HepG2 (cell line): ENCODE measurements around the gene CUL9. TPM values are rescaled to one million over a fixed set of nuclear protein-coding genes. Genes with fewer than 3 reads are reported as not detected.

Source experiments
- ATAC-seq: fragments of 200-7000 bp; cut with Tn5 transposase; 3 replicates; pipeline ENCODE4 v1.9.1; 2020; ENCODE audit warnings: mild to moderate bottlenecking, moderate library complexity
- BruUV-seq: library from RNA; stranded (reverse); fragments of 400-500 nt; replicated peaks from 2 replicates; lab custom pipeline; 2021; lab: Mats Ljungman, UMichigan
- CTCF ChIA-PET: fragments of 300-600 bp; formaldehyde crosslinking; extraction: SDS; loops from one replicate; lab custom pipeline; 2021; ENCODE audit warnings: low total read pairs, inconsistent platforms, low intra/inter-chr PET ratio; lab: Yijun Ruan, JAX
- POLR2A ChIA-PET: fragments of 350-600 bp; sonication (Branson Sonifier 250); formaldehyde crosslinking; loops from one replicate; lab custom pipeline; 2020; ENCODE audit warnings: antibody characterized with exemption, inconsistent platforms; lab: Yijun Ruan, JAX
- DNase-seq: peaks from one replicate; pipeline ENCODE4 v3.0.0-alpha.2; 2015; ENCODE audit warnings: low spot score
- FAIRE-seq: peaks from 3 replicates; lab custom pipeline; 2011; peaks lifted over from hg19 to GRCh38; lab: Jason Lieb, UNC
- H2AFZ ChIP-seq: one replicate; pipeline ENCODE4 v1.6.1; 2011; ENCODE audit warnings: low read length, inconsistent platforms
- H3K27ac ChIP-seq: fragments of 300-600 bp; 3 replicates; pipeline ENCODE4 v1.8.0; 2011; ENCODE audit warnings: mixed run types, mild to moderate bottlenecking, mixed read lengths, low read length, inconsistent platforms; ENCODE audit not compliant: insufficient read depth; ENCODE audit errors: extremely low read length
- H3K27me3 ChIP-seq, 2 experiments: fragments of 200-600 bp in 1 of 2; 2 replicates in 1 of 2; 3 replicates in 1 of 2; pipeline versions ENCODE4 v1.6.0 to v1.8.0; 2011; ENCODE audit warnings: low read length in 2 of 2, mild to moderate bottlenecking in 2 of 2, moderate library complexity in 2 of 2, inconsistent platforms in 1 of 2; ENCODE audit not compliant: insufficient read depth in 2 of 2, control insufficient read depth in 1 of 2
- H3K36me3 ChIP-seq, 2 experiments: fragments of 200-600 bp in 1 of 2; replicated peaks in 1 of 2; 2 replicates in 1 of 2; 3 replicates in 1 of 2; pipeline versions ENCODE4 v1.5.1 to v1.8.0; 2011; ENCODE audit warnings: low read length in 2 of 2, inconsistent platforms in 1 of 2; ENCODE audit not compliant: insufficient read depth in 2 of 2, control insufficient read depth in 1 of 2
- H3K4me1 ChIP-seq: 2 replicates; pipeline ENCODE4 v1.5.1; 2012; ENCODE audit warnings: low read length, inconsistent platforms; ENCODE audit not compliant: insufficient read depth
- H3K4me2 ChIP-seq: 2 replicates; pipeline ENCODE4 v1.6.0; 2011; ENCODE audit warnings: low read depth, low read length, inconsistent platforms
- H3K4me3 ChIP-seq, 3 experiments: fragments of 200-600 bp in 1 of 3; sonication (generic), shearing (Covaris generic) in 1 of 3; replicated peaks in 1 of 3; 2 replicates each; pipeline ENCODE4 v1.5.1; 2011 to 2016; ENCODE audit warnings: low read length in 3 of 3, inconsistent platforms in 2 of 3, low read depth in 2 of 3, mild to moderate bottlenecking in 2 of 3, control low read depth in 1 of 3, mixed read lengths in 1 of 3; ENCODE audit not compliant: insufficient read depth in 1 of 3
- H3K79me2 ChIP-seq: one replicate; pipeline ENCODE4 v1.6.1; 2011; ENCODE audit warnings: low read length, inconsistent platforms; ENCODE audit not compliant: insufficient read depth
- H3K9ac ChIP-seq: 2 replicates; pipeline ENCODE4 v1.6.0; 2011; ENCODE audit warnings: mild to moderate bottlenecking, low read depth, low read length, inconsistent platforms; ENCODE audit not compliant: insufficient read depth
- H3K9me3 ChIP-seq: 2 replicates; pipeline ENCODE4 v1.5.1; 2012; ENCODE audit warnings: mild to moderate bottlenecking, low read length
- H4K20me1 ChIP-seq: 2 replicates; pipeline ENCODE4 v1.6.0; 2011; ENCODE audit warnings: inconsistent platforms, mild to moderate bottlenecking, low read length, moderate library complexity; ENCODE audit not compliant: insufficient read depth
- AGO2 ChIP-seq: fragments of 200-400 bp; formaldehyde crosslinking; optimal IDR thresholded peaks from 2 replicates; pipeline ENCODE3; 2017; ENCODE audit warnings: mild to moderate bottlenecking, low read depth, low read length, moderate library complexity
- AKAP8 ChIP-seq: sonication (generic); formaldehyde crosslinking; IDR thresholded peaks from 2 replicates; pipeline ENCODE4 v1.5.1; 2020; ENCODE audit warnings: mild to moderate bottlenecking, missing genetic modification reagents
- POLR2G ChIP-seq: fragments of 200-400 bp; formaldehyde crosslinking; IDR thresholded peaks from 2 replicates; pipeline ENCODE4 v1.6.1; 2018; ENCODE audit warnings: mild to moderate bottlenecking, low read depth, low read length, moderate library complexity
- SIX4 ChIP-seq: sonication (generic); formaldehyde crosslinking; IDR thresholded peaks from 2 replicates; pipeline ENCODE4 v1.4.0; 2020; ENCODE audit warnings: missing genetic modification reagents
- WGBS: methylation state at CpG from one replicate; pipeline ENCODE4 v1.1.6; 2017; ENCODE audit warnings: low lambda C conversion rate; 5-methylcytosine and 5-hydroxymethylcytosine counted together
- in situ Hi-C: cut with HindIII; loops from 2 replicates; pipeline ENCODE4 v1.10.0; 2017; ENCODE audit warnings: low pct_unique_long_range_greater_than_20kb; ENCODE audit not compliant: extremely low pct_ligation_motif_present
- intact Hi-C: fragments of 100-400 bp; cut with micrococcal nuclease; formaldehyde crosslinking; loops from one replicate; pipeline ENCODE4 v1.10.0; 2022; ENCODE audit not compliant: unreplicated experiment
- polyA plus RNA-seq, 8 experiments: library from polyadenylated mRNA; depleted of rRNA in 3 of 8; stranded (reverse) in 7 of 8; unstranded in 1 of 8; fragments of >200 nt; fragmentation: Illumina TruSeq in 4 of 8; extraction: Trizol in 4 of 8; gene quantifications; 2 replicates each; pipeline versions ENCODE4 v1.2.1 to v1.2.3, GENCODE V29; 2011 to 2016; ENCODE audit warnings: low read depth in 4 of 8, missing spikeins in 1 of 8, mixed read lengths in 1 of 8; ENCODE audit not compliant: insufficient read depth in 1 of 8
- total RNA-seq, 5 experiments: library from RNA; depleted of rRNA; stranded (reverse); fragments of >200 nt; fragmentation: Illumina TruSeq; extraction: Trizol; gene quantifications; 2 replicates each; pipeline ENCODE4 v1.2.3, GENCODE V29; 2016; ENCODE audit warnings: low read depth in 1 of 5
- TF ChIP-seq, protein P1 (sequence below): sonication (generic); formaldehyde crosslinking; IDR thresholded peaks from 2 replicates; pipeline ENCODE4 v1.5.0; 2020; ENCODE audit warnings: mild to moderate bottlenecking, low read depth, missing genetic modification reagents, borderline replicate concordance

Gene CUL9
- total and polyA plus RNA-seq, 2 of the 13 experiments (the other 11 are each of a cell fraction or from before 2014, with no cell fraction given): 11.4 to 13.7 TPM

DNA sequence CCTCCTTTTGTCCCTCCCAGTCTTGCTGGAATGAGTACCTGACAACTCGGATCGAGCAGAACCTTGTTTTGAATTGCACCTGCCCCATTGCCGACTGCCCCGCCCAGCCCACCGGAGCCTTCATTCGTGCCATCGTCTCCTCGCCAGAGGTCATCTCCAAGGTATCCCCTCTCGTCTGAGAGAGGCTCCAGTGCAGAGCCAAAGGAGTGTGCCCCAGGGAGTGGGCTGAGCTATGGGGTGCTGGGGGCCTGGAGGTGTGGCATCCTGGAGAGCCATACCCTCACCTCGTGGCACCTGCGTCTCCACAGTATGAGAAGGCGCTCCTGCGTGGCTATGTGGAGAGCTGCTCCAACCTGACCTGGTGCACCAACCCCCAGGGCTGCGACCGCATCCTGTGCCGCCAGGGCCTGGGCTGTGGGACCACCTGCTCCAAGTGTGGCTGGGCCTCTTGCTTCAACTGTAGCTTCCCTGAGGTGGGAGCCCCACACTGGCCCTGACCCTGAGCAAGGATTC, 38.5 kb downstream of the CUL9 start:
- TF ChIP-seq, protein P1, sequence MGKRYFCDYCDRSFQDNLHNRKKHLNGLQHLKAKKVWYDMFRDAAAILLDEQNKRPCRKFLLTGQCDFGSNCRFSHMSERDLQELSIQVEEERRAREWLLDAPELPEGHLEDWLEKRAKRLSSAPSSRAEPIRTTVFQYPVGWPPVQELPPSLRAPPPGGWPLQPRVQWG (CRISPR knock-in tag): no peak
- TF ChIP-seq SIX4: no peak
- TF ChIP-seq POLR2G: 0 out of 2 replicates have a peak, but pooled peaks have one; percentile 6
- peak; percentile 85 for TF ChIP-seq AGO2
- TF ChIP-seq AKAP8 (CRISPR knock-in tag): peak; percentile 26; the same call in 1 of the 2 replicates
- TF ChIP-seq, all 625 proteins: peak for 3
- no TSS peak for BruUV-seq
- Histone ChIP-seq H3K36me3 (peaks cover 0 to 4% of the 10 kb centered on the region in 2 experiments; a peak in 1 of 5 replicates), H3K79me2 (no peaks in the 10 kb centered on the region), H3K4me3 (no peak overlapping the region), H3K27me3 (no peaks in the 10 kb centered on the region), H3K4me2 (no peak overlapping the region), H3K27ac (no peak overlapping the region), H3K4me1 (peaks cover 9% of the 10 kb centered on the region; the same call in 1 of the 2 replicates), H3K9me3 (no peaks in the 10 kb centered on the region), H4K20me1 (no peaks in the 10 kb centered on the region), H2AFZ (no peak overlapping the region), H3K9ac (no peak overlapping the region)
- ChIA-PET CTCF (no interaction called here), POLR2A (interaction anchor here (0.6 to 1.3 kb wide), 3 partner anchors 9 to 46 kb away, joined by 3 to 11 read pairs (median 4); partner anchors contain the start of gene DNPH1)
- peak; percentile 4; the same call in 2 of the 3 replicates for ATAC-seq
- DNase-seq: no peak
- in situ Hi-C loops (no loop called here), intact Hi-C loops (no loop called here)
- WGBS: 93% methylated on average over 14 of the region's 16 CpGs
- no peak for FAIRE-seq
